ENCODE data around the gene CAPN12.

DNA sequence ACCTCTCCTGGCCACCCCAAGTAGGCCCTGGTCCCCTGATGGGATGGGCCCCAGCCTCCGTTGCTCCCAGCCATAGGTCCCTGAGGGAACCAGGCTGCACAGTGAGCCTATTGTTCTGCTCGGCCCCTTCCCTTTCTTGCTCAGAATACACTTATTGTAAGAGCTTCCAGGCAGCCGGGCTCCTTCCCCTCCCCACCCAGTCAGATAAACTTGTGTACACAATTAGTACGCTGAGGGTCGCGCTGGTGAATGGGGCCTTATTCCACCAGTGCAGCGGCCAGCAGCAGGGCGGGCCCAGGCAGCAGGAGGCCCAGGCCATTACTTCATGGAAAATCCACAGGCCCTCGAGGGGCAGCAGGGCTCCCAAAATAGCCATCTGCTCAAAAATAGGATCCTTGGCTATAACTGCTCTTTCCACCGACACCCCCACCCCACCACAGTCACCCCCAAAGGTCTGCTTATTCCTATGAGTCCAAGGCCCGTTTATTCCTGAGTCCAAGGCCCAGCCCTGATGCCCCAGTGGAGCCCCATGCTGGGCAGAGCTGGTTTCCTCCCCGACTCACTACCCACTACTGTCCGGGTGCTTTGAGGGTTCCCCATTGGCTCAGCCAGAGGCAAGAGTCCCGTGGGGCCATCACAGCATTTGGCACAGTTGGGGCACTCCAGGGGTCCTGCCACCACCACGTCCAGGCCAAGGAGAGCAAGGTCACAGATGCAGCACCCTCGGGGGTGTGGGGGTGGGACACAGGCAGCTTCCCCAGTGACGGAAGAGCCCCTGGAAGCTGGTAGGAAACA, 22.1 kb downstream of the CAPN12 start:
- TF ChIP-seq, protein P1, sequence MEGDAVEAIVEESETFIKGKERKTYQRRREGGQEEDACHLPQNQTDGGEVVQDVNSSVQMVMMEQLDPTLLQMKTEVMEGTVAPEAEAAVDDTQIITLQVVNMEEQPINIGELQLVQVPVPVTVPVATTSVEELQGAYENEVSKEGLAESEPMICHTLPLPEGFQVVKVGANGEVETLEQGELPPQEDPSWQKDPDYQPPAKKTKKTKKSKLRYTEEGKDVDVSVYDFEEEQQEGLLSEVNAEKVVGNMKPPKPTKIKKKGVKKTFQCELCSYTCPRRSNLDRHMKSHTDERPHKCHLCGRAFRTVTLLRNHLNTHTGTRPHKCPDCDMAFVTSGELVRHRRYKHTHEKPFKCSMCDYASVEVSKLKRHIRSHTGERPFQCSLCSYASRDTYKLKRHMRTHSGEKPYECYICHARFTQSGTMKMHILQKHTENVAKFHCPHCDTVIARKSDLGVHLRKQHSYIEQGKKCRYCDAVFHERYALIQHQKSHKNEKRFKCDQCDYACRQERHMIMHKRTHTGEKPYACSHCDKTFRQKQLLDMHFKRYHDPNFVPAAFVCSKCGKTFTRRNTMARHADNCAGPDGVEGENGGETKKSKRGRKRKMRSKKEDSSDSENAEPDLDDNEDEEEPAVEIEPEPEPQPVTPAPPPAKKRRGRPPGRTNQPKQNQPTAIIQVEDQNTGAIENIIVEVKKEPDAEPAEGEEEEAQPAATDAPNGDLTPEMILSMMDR (IDR thresholded peaks at IDR 0.05): no peak
- TF ChIP-seq EP300 (IDR thresholded peaks at IDR 0.05) (no peak), POLR2A (IDR thresholded peaks at IDR 0.05; ENCODE audit: low read depth) (no peak), POLR2AphosphoS5 (IDR thresholded peaks at IDR 0.05) (peak in 1 of 2 donors; percentile 30)

Data from esophagus muscularis mucosa (tissue), 4 donors.